PC-3 (cell line): Measurements from ENCODE around the gene GIMD1. TPM values are rescaled to one million over a fixed set of nuclear protein-coding genes. Genes with fewer than 3 reads are reported as not detected.

Experiments used
- ATAC-seq: fragments of 200-7000 bp; cut with Tn5 transposase; 2 replicates; pipeline ENCODE4 v1.9.1; 2020; ENCODE audit warnings: mild to moderate bottlenecking, moderate library complexity
- BruUV-seq: library from RNA; stranded (reverse); fragments of 400-500 nt; replicated peaks from 2 replicates; lab custom pipeline; 2021; lab: Mats Ljungman, UMichigan
- CTCF ChIA-PET: fragments of 300-600 bp; sonication (Branson Sonifier 250); formaldehyde crosslinking; loops from one replicate; lab custom pipeline; 2022; ENCODE audit warnings: antibody characterized with exemption; lab: Charles Lee
- POLR2A ChIA-PET: fragments of 300-600 bp; sonication (Branson Sonifier 250); formaldehyde crosslinking; loops from one replicate; lab custom pipeline; 2022; ENCODE audit warnings: antibody characterized with exemption; ENCODE audit not compliant: unreplicated experiment; lab: Charles Lee
- DNase-seq: peaks from one replicate; pipeline ENCODE4 v3.0.0-alpha.2; 2015
- H2AFZ ChIP-seq: fragments of 300-600 bp; sonication (generic); 2 replicates; pipeline ENCODE4 v1.6.0; 2016; ENCODE audit warnings: antibody characterized with exemption, low read length
- H3F3A ChIP-seq: fragments of 300-600 bp; sonication (generic); one replicate; pipeline ENCODE4 v1.6.0; 2017; ENCODE audit warnings: antibody characterized with exemption, low read length, control low read depth, mild to moderate bottlenecking; ENCODE audit not compliant: unreplicated experiment
- H3K27ac ChIP-seq: fragments of 300-600 bp; sonication (generic); 2 replicates; pipeline ENCODE4 v1.5.1; 2016; ENCODE audit warnings: mild to moderate bottlenecking, low read length
- H3K27me3 ChIP-seq: fragments of 300-600 bp; sonication (generic); 2 replicates; pipeline ENCODE4 v1.6.1; 2016; ENCODE audit warnings: low read length, mixed read lengths
- H3K36me3 ChIP-seq: fragments of 300-600 bp; sonication (generic); 2 replicates; pipeline ENCODE4 v1.6.1; 2016; ENCODE audit warnings: low read depth, mixed run types, low read length, mixed read lengths
- H3K4me1 ChIP-seq: fragments of 300-600 bp; sonication (generic); 2 replicates; pipeline ENCODE4 v1.5.1; 2016; ENCODE audit warnings: low read length; ENCODE audit not compliant: insufficient read depth
- H3K4me2 ChIP-seq: fragments of 300-600 bp; sonication (generic); 2 replicates; pipeline ENCODE4 v1.6.0; 2016; ENCODE audit warnings: low read length
- H3K4me3 ChIP-seq: fragments of 300-600 bp; sonication (generic); 2 replicates; pipeline ENCODE4 v1.5.1; 2016; ENCODE audit warnings: mild to moderate bottlenecking, low read length, mixed read lengths
- H3K79me2 ChIP-seq: fragments of 300-600 bp; sonication (generic); 2 replicates; pipeline ENCODE4 v1.6.1; 2017; ENCODE audit warnings: low read length, mixed read lengths
- H3K9ac ChIP-seq: fragments of 300-600 bp; sonication (generic); 2 replicates; pipeline ENCODE4 v1.6.0; 2016; ENCODE audit warnings: mild to moderate bottlenecking, low read length
- H3K9me2 ChIP-seq: fragments of 300-600 bp; sonication (generic); replicated peaks from 2 replicates; pipeline ENCODE4 v1.6.1; 2016; ENCODE audit warnings: mixed run types, low read length, mixed read lengths
- H3K9me3 ChIP-seq: fragments of 300-600 bp; sonication (generic); 2 replicates; pipeline ENCODE4 v1.6.1; 2016; ENCODE audit warnings: low read length, mixed read lengths
- H4K20me1 ChIP-seq: fragments of 300-600 bp; sonication (generic); 2 replicates; pipeline ENCODE4 v1.6.1; 2016; ENCODE audit warnings: low read length, mixed read lengths
- EZH2 ChIP-seq: fragments of 300-600 bp; sonication (generic); IDR thresholded peaks from one replicate; pipeline ENCODE4 v1.6.1; 2017; ENCODE audit warnings: antibody characterized with exemption, mild to moderate bottlenecking, low read length; ENCODE audit not compliant: unreplicated experiment
- EZH2phosphoT487 ChIP-seq: fragments of 300-600 bp; sonication (generic); IDR thresholded peaks from 2 replicates; pipeline ENCODE4 v1.6.1; 2018; ENCODE audit warnings: mild to moderate bottlenecking, antibody characterized with exemption, low read length, borderline replicate concordance
- intact Hi-C: fragments of 100-400 bp; cut with micrococcal nuclease; formaldehyde crosslinking; loops from 2 replicates; pipeline ENCODE4 v1.9.0; 2023
- total RNA-seq: library from RNA; depleted of rRNA; stranded (reverse); fragments of >200 nt; gene quantifications from 2 replicates; pipeline ENCODE4 v1.2.3, GENCODE V29; 2014
- TF ChIP-seq, protein P1 (sequence below): fragments of 300-600 bp; sonication (generic); conservative IDR thresholded peaks from 2 replicates; pipeline ENCODE4 v1.5.1; 2017; ENCODE audit warnings: antibody characterized with exemption, low read depth, mild to moderate bottlenecking, low read length

Gene GIMD1
- total RNA-seq, 1 experiment from 2014 or later = 0.22 TPM

DNA sequence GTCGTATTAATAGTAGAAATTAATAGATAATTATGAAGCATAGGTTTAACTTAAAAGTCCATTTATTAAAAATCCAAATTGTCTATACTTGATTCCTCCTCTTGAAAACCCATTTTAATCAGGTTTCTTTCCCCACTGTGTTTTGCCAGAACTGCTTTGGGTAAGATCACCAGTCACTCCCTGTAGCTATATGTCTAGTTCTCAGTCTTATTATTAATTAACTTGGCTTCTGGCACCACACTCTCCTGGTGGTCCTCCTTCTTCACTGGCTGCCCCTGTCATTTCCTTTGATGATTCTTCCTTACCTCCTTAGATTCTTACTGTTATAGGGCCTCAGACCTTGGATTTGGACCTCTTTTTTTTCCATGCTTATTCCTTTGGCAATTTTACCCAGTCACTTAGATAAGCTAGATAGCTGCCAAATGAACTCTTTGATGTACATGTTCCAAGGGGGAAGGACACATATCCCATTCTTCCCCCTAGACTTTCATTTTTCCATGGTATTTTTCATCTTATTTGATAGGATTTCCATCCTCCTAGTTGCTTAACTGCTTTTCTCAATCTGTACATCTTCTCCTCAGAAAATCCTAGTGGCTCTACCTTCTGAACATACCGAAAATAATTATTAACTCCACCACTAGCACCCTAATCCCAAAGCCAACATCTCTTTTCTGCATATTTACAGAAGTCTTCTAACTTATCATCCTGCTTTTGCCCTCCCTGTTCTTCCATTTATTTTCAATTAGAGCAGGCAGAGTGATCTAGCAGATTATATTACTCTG lies 24.5 kb downstream of the GIMD1 start:
- ChIA-PET POLR2A (no interaction called here), CTCF (no interaction called here)
- Histone ChIP-seq H3K27ac (no peak overlapping the region), H3K9me2 (no peaks in the 10 kb centered on the region), H3K4me3 (no peak overlapping the region), H3K79me2 (peaks cover 34% of the 10 kb centered on the region), H3K9me3 (no peaks in the 10 kb centered on the region), H3K9ac (no peak overlapping the region), H3K4me2 (no peak overlapping the region), H3K27me3 (no peaks in the 10 kb centered on the region), H3K36me3 (peaks cover 20% of the 10 kb centered on the region), H2AFZ (no peak overlapping the region), H3K4me1 (no peaks in the 10 kb centered on the region), H3F3A (no peaks in the 10 kb centered on the region), H4K20me1 (no peaks in the 10 kb centered on the region)
- no peak for TF ChIP-seq EZH2
- TF ChIP-seq EZH2phosphoT487 = no peak
- TF ChIP-seq, protein P1, sequence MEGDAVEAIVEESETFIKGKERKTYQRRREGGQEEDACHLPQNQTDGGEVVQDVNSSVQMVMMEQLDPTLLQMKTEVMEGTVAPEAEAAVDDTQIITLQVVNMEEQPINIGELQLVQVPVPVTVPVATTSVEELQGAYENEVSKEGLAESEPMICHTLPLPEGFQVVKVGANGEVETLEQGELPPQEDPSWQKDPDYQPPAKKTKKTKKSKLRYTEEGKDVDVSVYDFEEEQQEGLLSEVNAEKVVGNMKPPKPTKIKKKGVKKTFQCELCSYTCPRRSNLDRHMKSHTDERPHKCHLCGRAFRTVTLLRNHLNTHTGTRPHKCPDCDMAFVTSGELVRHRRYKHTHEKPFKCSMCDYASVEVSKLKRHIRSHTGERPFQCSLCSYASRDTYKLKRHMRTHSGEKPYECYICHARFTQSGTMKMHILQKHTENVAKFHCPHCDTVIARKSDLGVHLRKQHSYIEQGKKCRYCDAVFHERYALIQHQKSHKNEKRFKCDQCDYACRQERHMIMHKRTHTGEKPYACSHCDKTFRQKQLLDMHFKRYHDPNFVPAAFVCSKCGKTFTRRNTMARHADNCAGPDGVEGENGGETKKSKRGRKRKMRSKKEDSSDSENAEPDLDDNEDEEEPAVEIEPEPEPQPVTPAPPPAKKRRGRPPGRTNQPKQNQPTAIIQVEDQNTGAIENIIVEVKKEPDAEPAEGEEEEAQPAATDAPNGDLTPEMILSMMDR = no peak
- intact Hi-C loops = no loop called here
- ATAC-seq (no peak), DNase-seq (no peak)
- BruUV-seq = no TSS peak

DNA sequence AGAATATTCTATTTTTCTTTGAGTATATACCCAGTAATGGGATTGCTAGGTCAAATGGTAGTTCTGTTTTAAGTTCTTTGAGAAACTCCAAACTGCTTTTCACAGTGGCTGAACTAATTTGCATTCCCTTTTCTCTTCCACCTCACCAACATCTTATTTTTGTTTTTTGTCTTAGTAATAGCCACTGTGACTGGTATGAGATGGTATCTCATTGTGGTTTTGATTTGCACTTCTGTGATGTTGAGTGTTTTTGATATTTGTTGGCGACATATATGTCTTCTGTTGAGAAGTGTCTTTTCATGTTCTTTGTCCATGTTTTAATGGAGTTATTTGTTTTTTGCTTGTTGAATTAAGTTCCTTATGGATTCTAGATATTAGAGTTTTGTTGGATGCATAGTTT lies 27.8 kb downstream of the GIMD1 start:
- H4K20me1 ChIP-seq = no peaks in the 10 kb centered on the region
- ATAC-seq (no peak), DNase-seq (no peak)
- TF ChIP-seq, protein P1 = no peak
- TF ChIP-seq EZH2phosphoT487 (no peak), EZH2 (no peak)
- no peaks in the 10 kb centered on the region for H3K4me1 ChIP-seq
- CTCF ChIA-PET = no interaction called here
- no peak overlapping the region for H3K4me2 ChIP-seq
- no peaks in the 10 kb centered on the region for H3K9me3 ChIP-seq
- H2AFZ ChIP-seq = no peak overlapping the region
- POLR2A ChIA-PET = no interaction called here
- H3K79me2 ChIP-seq = peaks cover 34% of the 10 kb centered on the region
- H3F3A ChIP-seq = no peaks in the 10 kb centered on the region
- H3K27ac ChIP-seq = no peak overlapping the region
- no peak overlapping the region for H3K9ac ChIP-seq
- intact Hi-C loops = no loop called here
- no peaks in the 10 kb centered on the region for H3K9me2 ChIP-seq
- H3K27me3 ChIP-seq = no peaks in the 10 kb centered on the region
- no TSS peak for BruUV-seq
- no peak overlapping the region for H3K4me3 ChIP-seq
- peaks cover 32% of the 10 kb centered on the region for H3K36me3 ChIP-seq

DNA sequence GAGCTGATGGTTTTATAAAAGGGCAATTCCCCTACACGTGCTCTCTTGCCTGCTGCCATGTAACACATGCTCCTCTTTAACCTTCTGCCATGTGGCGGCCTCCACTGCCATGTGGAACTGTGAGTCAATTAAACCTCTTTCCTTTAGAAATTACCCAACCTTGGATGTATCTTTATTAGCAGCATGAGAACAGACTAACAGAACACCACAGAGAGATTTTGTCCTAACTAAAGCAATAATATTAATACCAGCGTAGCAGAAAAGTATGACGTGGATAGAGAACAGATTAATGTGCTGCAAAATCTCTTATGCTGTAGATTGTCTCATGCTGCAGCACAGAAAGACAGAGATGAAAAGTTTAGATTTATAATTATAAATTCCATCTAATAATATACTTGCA lies 29.1 kb downstream of the GIMD1 start:
- no peaks in the 10 kb centered on the region for H3K9me3 ChIP-seq
- ChIA-PET POLR2A (no interaction called here), CTCF (no interaction called here)
- intact Hi-C loops = no loop called here
- no peak overlapping the region for H3K27ac ChIP-seq
- no peak overlapping the region for H3K4me2 ChIP-seq
- peaks cover 29% of the 10 kb centered on the region for H3K36me3 ChIP-seq
- H3K9ac ChIP-seq = no peak overlapping the region
- no peaks in the 10 kb centered on the region for H3K4me1 ChIP-seq
- H2AFZ ChIP-seq = no peak overlapping the region
- no peaks in the 10 kb centered on the region for H3F3A ChIP-seq
- no peak for DNase-seq
- no peak overlapping the region for H3K4me3 ChIP-seq
- no peak for ATAC-seq
- no TSS peak for BruUV-seq
- no peaks in the 10 kb centered on the region for H3K27me3 ChIP-seq
- TF ChIP-seq EZH2 (no peak), EZH2phosphoT487 (no peak)
- TF ChIP-seq, protein P1 = no peak
- H3K79me2 ChIP-seq = peaks cover 34% of the 10 kb centered on the region
- H4K20me1 ChIP-seq = no peaks in the 10 kb centered on the region
- H3K9me2 ChIP-seq = no peaks in the 10 kb centered on the region
